GM23338 (cell line): Measurements from ENCODE around the gene SYT7. TPM values are rescaled to one million over a fixed set of nuclear protein-coding genes. Genes with fewer than 3 reads are reported as not detected.

Source experiments
- ATAC-seq: fragments of 200-7000 bp; cut with Tn5 transposase; 3 replicates; pipeline ENCODE4 v1.9.1; 2020
- DNase-seq: peaks from one replicate; pipeline ENCODE4 v3.0.0-alpha.2; 2015; ENCODE audit warnings: low spot score
- H2AFZ ChIP-seq: fragments of 200-600 bp; sonication (generic); 2 replicates; pipeline ENCODE4 v1.8.0; 2016; ENCODE audit warnings: antibody characterized with exemption, mild to moderate bottlenecking, moderate library complexity
- H3F3A ChIP-seq: fragments of 200-600 bp; sonication (generic); replicated peaks from 2 replicates; pipeline ENCODE4 v1.8.0; 2017; ENCODE audit warnings: antibody characterized with exemption, mixed run types, low read depth
- H3K27ac ChIP-seq: fragments of 200-600 bp; sonication (generic); 2 replicates; pipeline ENCODE4 v1.6.1; 2016; ENCODE audit warnings: low read depth
- H3K27me3 ChIP-seq: fragments of 200-600 bp; sonication (generic); 2 replicates; pipeline ENCODE4 v1.8.0; 2016; ENCODE audit warnings: mild to moderate bottlenecking, mixed run types, moderate library complexity; ENCODE audit not compliant: insufficient read depth
- H3K36me3 ChIP-seq: fragments of 200-600 bp; sonication (generic); 2 replicates; pipeline ENCODE4 v1.8.0; 2016; ENCODE audit warnings: mild to moderate bottlenecking; ENCODE audit not compliant: insufficient read depth
- H3K4me1 ChIP-seq: fragments of 200-600 bp; sonication (generic); 2 replicates; pipeline ENCODE4 v1.8.0; 2016; ENCODE audit warnings: mild to moderate bottlenecking, moderate library complexity; ENCODE audit not compliant: insufficient read depth
- H3K4me2 ChIP-seq: fragments of 200-600 bp; sonication (generic); 2 replicates; pipeline ENCODE4 v1.7.1; 2017; ENCODE audit warnings: mixed run types
- H3K4me3 ChIP-seq: fragments of 200-600 bp; sonication (generic); 2 replicates; pipeline ENCODE4 v1.6.1; 2016; ENCODE audit warnings: mixed run types
- H3K79me2 ChIP-seq: fragments of 200-600 bp; sonication (generic); replicated peaks from 2 replicates; pipeline ENCODE4 v1.8.0; 2017; ENCODE audit warnings: mild to moderate bottlenecking; ENCODE audit not compliant: insufficient read depth
- H3K9me2 ChIP-seq: fragments of 200-600 bp; sonication (generic); 2 replicates; pipeline ENCODE4 v1.8.0; 2017; ENCODE audit not compliant: insufficient read depth
- H4K20me1 ChIP-seq: fragments of 200-600 bp; sonication (generic); replicated peaks from 2 replicates; pipeline ENCODE4 v1.8.0; 2017; ENCODE audit warnings: mild to moderate bottlenecking; ENCODE audit not compliant: insufficient read depth
- H3K27ac Mint-ChIP-seq: 2 replicates; pipeline ENCODE4 v1.8.0; 2020; ENCODE audit warnings: inconsistent platforms, mild to moderate bottlenecking, moderate library complexity, mixed read lengths
- H3K27me3 Mint-ChIP-seq: 3 replicates; pipeline ENCODE4 v1.8.0; 2022; ENCODE audit warnings: low read depth, mild to moderate bottlenecking, moderate library complexity, mixed read lengths, inconsistent platforms; ENCODE audit not compliant: insufficient read depth, poor library complexity
- H3K36me3 Mint-ChIP-seq: 3 replicates; pipeline ENCODE4 v1.8.0; 2021; ENCODE audit warnings: low read depth, mild to moderate bottlenecking, inconsistent platforms, moderate library complexity, mixed read lengths
- H3K4me1 Mint-ChIP-seq: 3 replicates; pipeline ENCODE4 v1.8.0; 2020; ENCODE audit warnings: mild to moderate bottlenecking, inconsistent platforms, mixed read lengths
- H3K4me3 Mint-ChIP-seq: 3 replicates; pipeline ENCODE4 v1.8.0; 2021; ENCODE audit warnings: moderate library complexity, mild to moderate bottlenecking, inconsistent platforms, mixed read lengths
- H3K9me3 Mint-ChIP-seq: 3 replicates; pipeline ENCODE4 v1.8.0; 2020; ENCODE audit warnings: moderate library complexity, mild to moderate bottlenecking, inconsistent platforms, mixed read lengths
- EZH2 ChIP-seq: fragments of 200-600 bp; sonication (generic); IDR thresholded peaks from one replicate; pipeline ENCODE4 v1.8.0; 2017; ENCODE audit warnings: antibody characterized with exemption, mild to moderate bottlenecking, low read depth; ENCODE audit not compliant: unreplicated experiment
- NANOG ChIP-seq: IDR thresholded peaks from 2 replicates; pipeline ENCODE4 v1.6.1; 2016; ENCODE audit warnings: antibody characterized with exemption, borderline replicate concordance
- POLR2AphosphoS5 ChIP-seq: IDR thresholded peaks from 2 replicates; pipeline ENCODE4 v1.6.1; 2016; ENCODE audit warnings: antibody characterized with exemption, low read depth
- STAT1 ChIP-seq: IDR thresholded peaks from one replicate; pipeline ENCODE4 v1.6.1; 2016; ENCODE audit warnings: antibody characterized with exemption; ENCODE audit not compliant: unreplicated experiment
- ZNF114 ChIP-seq: fragments of 250-450 bp; sonication (Bioruptor Pico); IDR thresholded peaks from 2 replicates; pipeline ENCODE4 v1.5.0; 2020; ENCODE audit warnings: mild to moderate bottlenecking, moderate library complexity
- ZNF331 ChIP-seq: fragments of 250-450 bp; sonication (Bioruptor Pico); IDR thresholded peaks from 2 replicates; pipeline ENCODE4 v1.5.0; 2020; ENCODE audit warnings: low read depth, mild to moderate bottlenecking, moderate library complexity
- polyA plus RNA-seq: library from polyadenylated mRNA; unstranded; fragments of >200 nt; fragmentation: Nextera tagmentation; extraction: Ambion mirVana; gene quantifications from 2 replicates; pipeline ENCODE4 v1.2.1, GENCODE V29; 2016
- total RNA-seq: library from RNA; depleted of rRNA; stranded (reverse); fragments of >200 nt; shearing (Covaris generic); gene quantifications from 2 replicates; pipeline ENCODE4 v1.2.3, GENCODE V29; 2014
- TF ChIP-seq, protein P1 (sequence below): fragments of 250-450 bp; sonication (Bioruptor Pico); IDR thresholded peaks from 2 replicates; pipeline ENCODE4 v1.5.0; 2020; ENCODE audit warnings: mild to moderate bottlenecking, moderate library complexity
- TF ChIP-seq, protein P2 (sequence below), 2 experiments: fragments of 200-600 bp in 1 of 2; sonication (generic) in 1 of 2; conservative IDR thresholded peaks; 2 replicates each; pipeline versions ENCODE4 v1.5.1 to v1.6.1; 2016 to 2017; ENCODE audit warnings: antibody characterized with exemption in 2 of 2, low read depth in 2 of 2, mild to moderate bottlenecking in 2 of 2, moderate library complexity in 1 of 2

Gene SYT7
- total and polyA plus RNA-seq, 2 experiments from 2014 or later = 1.6 to 10.3 TPM

- Histone ChIP-seq H3K4me1 (no peaks in the 10 kb centered on the region), H3K79me2 (no peaks in the 10 kb centered on the region), H2AFZ (no peak overlapping the region), H3K9me2 (no peaks in the 10 kb centered on the region), H3K27ac (no peak overlapping the region), H3K36me3 (no peaks in the 10 kb centered on the region), H4K20me1 (0 out of 2 replicates have a peak, but pooled peaks cover 4% of the 10 kb centered on the region), H3K4me2 (no peak overlapping the region), H3K4me3 (no peak overlapping the region), H3K27me3 (peaks cover 2% of the 10 kb centered on the region; the same call in 1 of the 2 replicates), H3F3A (no peaks in the 10 kb centered on the region)
- Mint-ChIP-seq H3K4me1 (peaks cover 29% of the 10 kb centered on the region), H3K27ac (no peak overlapping the region), H3K36me3 (no peaks in the 10 kb centered on the region), H3K27me3 (peaks cover 31% of the 10 kb centered on the region), H3K4me3 (no peak overlapping the region), H3K9me3 (no peaks in the 10 kb centered on the region)
- DNase-seq = no peak
- ATAC-seq = no peak
- TF ChIP-seq ZNF114 (CRISPR knock-in tag) (no peak), ZNF331 (no peak), POLR2AphosphoS5 (no peak), NANOG (no peak), STAT1 (no peak), EZH2 (no peak)
- TF ChIP-seq, protein P1, sequence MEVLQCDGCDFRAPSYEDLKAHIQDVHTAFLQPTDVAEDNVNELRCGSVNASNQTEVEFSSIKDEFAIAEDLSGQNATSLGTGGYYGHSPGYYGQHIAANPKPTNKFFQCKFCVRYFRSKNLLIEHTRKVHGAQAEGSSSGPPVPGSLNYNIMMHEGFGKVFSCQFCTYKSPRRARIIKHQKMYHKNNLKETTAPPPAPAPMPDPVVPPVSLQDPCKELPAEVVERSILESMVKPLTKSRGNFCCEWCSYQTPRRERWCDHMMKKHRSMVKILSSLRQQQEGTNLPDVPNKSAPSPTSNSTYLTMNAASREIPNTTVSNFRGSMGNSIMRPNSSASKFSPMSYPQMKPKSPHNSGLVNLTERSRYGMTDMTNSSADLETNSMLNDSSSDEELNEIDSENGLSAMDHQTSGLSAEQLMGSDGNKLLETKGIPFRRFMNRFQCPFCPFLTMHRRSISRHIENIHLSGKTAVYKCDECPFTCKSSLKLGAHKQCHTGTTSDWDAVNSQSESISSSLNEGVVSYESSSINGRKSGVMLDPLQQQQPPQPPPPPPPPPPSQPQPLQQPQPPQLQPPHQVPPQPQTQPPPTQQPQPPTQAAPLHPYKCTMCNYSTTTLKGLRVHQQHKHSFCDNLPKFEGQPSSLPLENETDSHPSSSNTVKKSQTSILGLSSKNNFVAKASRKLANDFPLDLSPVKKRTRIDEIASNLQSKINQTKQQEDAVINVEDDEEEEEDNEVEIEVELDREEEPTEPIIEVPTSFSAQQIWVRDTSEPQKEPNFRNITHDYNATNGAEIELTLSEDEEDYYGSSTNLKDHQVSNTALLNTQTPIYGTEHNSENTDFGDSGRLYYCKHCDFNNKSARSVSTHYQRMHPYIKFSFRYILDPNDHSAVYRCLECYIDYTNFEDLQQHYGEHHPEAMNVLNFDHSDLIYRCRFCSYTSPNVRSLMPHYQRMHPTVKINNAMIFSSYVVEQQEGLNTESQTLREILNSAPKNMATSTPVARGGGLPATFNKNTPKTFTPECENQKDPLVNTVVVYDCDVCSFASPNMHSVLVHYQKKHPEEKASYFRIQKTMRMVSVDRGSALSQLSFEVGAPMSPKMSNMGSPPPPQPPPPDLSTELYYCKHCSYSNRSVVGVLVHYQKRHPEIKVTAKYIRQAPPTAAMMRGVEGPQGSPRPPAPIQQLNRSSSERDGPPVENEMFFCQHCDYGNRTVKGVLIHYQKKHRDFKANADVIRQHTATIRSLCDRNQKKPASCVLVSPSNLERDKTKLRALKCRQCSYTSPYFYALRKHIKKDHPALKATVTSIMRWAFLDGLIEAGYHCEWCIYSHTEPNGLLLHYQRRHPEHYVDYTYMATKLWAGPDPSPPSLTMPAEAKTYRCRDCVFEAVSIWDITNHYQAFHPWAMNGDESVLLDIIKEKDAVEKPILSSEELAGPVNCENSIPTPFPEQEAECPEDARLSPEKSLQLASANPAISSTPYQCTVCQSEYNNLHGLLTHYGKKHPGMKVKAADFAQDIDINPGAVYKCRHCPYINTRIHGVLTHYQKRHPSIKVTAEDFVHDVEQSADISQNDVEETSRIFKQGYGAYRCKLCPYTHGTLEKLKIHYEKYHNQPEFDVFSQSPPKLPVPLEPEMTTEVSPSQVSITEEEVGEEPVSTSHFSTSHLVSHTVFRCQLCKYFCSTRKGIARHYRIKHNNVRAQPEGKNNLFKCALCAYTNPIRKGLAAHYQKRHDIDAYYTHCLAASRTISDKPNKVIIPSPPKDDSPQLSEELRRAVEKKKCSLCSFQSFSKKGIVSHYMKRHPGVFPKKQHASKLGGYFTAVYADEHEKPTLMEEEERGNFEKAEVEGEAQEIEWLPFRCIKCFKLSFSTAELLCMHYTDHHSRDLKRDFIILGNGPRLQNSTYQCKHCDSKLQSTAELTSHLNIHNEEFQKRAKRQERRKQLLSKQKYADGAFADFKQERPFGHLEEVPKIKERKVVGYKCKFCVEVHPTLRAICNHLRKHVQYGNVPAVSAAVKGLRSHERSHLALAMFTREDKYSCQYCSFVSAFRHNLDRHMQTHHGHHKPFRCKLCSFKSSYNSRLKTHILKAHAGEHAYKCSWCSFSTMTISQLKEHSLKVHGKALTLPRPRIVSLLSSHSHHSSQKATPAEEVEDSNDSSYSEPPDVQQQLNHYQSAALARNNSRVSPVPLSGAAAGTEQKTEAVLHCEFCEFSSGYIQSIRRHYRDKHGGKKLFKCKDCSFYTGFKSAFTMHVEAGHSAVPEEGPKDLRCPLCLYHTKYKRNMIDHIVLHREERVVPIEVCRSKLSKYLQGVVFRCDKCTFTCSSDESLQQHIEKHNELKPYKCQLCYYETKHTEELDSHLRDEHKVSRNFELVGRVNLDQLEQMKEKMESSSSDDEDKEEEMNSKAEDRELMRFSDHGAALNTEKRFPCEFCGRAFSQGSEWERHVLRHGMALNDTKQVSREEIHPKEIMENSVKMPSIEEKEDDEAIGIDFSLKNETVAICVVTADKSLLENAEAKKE = no peak
- TF ChIP-seq, protein P2, sequence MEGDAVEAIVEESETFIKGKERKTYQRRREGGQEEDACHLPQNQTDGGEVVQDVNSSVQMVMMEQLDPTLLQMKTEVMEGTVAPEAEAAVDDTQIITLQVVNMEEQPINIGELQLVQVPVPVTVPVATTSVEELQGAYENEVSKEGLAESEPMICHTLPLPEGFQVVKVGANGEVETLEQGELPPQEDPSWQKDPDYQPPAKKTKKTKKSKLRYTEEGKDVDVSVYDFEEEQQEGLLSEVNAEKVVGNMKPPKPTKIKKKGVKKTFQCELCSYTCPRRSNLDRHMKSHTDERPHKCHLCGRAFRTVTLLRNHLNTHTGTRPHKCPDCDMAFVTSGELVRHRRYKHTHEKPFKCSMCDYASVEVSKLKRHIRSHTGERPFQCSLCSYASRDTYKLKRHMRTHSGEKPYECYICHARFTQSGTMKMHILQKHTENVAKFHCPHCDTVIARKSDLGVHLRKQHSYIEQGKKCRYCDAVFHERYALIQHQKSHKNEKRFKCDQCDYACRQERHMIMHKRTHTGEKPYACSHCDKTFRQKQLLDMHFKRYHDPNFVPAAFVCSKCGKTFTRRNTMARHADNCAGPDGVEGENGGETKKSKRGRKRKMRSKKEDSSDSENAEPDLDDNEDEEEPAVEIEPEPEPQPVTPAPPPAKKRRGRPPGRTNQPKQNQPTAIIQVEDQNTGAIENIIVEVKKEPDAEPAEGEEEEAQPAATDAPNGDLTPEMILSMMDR (conservative IDR thresholded peaks at IDR 0.05; ENCODE audit: low read depth in 2 of 2) = no peak
Measured at GRCh38 chr11:61560751-61561150, 20.1 kb downstream of the SYT7 start.
